Measurements from ENCODE around the gene PCYT1A.
"Not testable (repeated sequence)": the region's sequence is repeated elsewhere in the genome, so short reads cannot be mapped to it uniquely, and the experiment has no call there.

GRCh38 chr3:196314086-196314485, 26.6 kb upstream of the PCYT1A start:
- not testable (repeated sequence) for TF ChIP-seq CTCF, POLR2A (IDR thresholded peaks at IDR 0.05)

All from lower leg skin (tissue), 3 donors.